Spleen (tissue), 7 donors: ENCODE measurements around the gene CLEC3B.

ENCODE experiments used
- POLR2A ChIP-seq, 3 donors: fragments of 450-650 bp; IDR thresholded peaks; one replicate each; pipeline ENCODE4 v1.5.1; 2017; ENCODE audit warnings: antibody characterized with exemption in 3 of 3, mild to moderate bottlenecking in 1 of 3
- POLR2AphosphoS5 ChIP-seq, 3 donors: sonication (generic); formaldehyde crosslinking; IDR thresholded peaks; one replicate each; pipeline ENCODE4 v1.5.1; 2017; ENCODE audit warnings: antibody characterized with exemption in 3 of 3
- TF ChIP-seq, protein P1 (sequence below), 11 experiments: fragments of 200-600 bp in 7 of 11; fragments of 450-650 bp in 4 of 11; sonication (generic) in 4 of 11; IDR thresholded peaks in 8 of 11; conservative IDR thresholded peaks in 3 of 11; 1 replicate in 7 of 11; 2 replicates in 4 of 11; pipeline versions ENCODE4 v1.4.0 to v1.8.0; 2016 to 2021; ENCODE audit warnings: antibody characterized with exemption in 11 of 11, inconsistent platforms in 4 of 11, mild to moderate bottlenecking in 1 of 11
- donor health status: DM: no; HTN: no; CAD: no; lungs with moderate emphysema.
- donor health status: DM: no; HTN: no; CAD: no.
- donor health status: DM: no; HTN: no; CAD: no.

DNA sequence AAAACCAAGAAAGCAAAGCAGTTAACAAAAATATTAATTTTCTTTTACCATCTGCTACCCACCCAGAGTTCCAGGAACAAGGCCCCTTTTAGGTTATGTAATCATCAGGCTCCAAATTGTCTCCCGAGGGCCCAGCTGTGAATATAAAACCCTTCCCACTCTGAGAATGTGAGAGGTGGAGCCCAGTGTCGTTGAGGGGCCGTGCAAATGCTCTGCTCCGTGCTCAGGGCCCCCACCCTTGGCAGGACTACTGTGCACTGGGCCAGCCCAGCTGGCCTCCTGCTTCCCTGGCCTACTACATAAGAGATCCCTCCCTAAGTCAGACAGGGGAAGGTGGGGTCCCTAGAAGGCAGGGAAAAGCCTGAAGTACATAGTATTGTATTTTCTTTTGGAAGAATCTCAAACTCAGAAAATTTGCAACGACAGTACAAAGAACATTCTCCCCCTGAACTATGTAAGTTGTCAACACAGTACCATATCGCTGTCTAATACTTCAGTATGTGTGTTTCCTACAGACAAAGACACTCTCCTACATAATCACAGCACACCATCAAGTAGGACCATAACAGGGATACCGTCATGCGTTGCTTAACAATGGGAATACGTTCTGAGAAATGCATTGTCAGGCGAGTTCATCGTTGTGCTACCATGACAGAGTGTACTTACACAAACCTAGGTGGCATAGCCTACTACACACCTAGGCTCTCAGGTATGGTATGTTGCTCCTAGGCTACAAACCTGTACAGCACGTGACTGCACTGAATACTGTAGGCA is 4.4 kb upstream of the CLEC3B start:
- TF ChIP-seq, protein P1, sequence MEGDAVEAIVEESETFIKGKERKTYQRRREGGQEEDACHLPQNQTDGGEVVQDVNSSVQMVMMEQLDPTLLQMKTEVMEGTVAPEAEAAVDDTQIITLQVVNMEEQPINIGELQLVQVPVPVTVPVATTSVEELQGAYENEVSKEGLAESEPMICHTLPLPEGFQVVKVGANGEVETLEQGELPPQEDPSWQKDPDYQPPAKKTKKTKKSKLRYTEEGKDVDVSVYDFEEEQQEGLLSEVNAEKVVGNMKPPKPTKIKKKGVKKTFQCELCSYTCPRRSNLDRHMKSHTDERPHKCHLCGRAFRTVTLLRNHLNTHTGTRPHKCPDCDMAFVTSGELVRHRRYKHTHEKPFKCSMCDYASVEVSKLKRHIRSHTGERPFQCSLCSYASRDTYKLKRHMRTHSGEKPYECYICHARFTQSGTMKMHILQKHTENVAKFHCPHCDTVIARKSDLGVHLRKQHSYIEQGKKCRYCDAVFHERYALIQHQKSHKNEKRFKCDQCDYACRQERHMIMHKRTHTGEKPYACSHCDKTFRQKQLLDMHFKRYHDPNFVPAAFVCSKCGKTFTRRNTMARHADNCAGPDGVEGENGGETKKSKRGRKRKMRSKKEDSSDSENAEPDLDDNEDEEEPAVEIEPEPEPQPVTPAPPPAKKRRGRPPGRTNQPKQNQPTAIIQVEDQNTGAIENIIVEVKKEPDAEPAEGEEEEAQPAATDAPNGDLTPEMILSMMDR (IDR thresholded peaks at IDR 0.05 in 8 of 11, conservative IDR thresholded peaks at IDR 0.05 in 3 of 11) = no peak
- TF ChIP-seq POLR2AphosphoS5 (IDR thresholded peaks at IDR 0.05) (no peak), POLR2A (IDR thresholded peaks at IDR 0.05) (no peak)
